ENCODE results near the gene PPP2R5B.

DNA sequence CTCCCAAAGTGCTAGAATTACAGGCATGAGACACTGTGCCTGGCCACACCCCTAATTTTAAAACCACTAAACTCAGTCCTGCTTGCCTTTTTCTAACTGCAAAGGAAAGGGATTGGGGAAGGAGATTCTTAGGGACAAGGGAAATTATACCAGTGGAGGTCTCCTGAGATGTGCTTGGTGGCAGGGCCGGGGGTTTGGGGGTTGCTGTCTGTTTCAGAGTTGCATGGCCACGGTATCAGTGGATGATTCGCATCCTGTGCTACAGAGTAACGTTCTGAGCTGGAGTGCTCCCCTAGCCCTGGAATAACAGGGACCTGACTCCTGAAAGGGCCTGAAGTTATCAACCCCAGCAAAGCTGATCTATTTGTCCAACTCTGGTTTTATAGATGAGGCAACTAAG is 12.1 kb downstream of the PPP2R5B start:
- TF ChIP-seq POLR2A (IDR thresholded peaks at IDR 0.05) = no peak
- TF ChIP-seq, protein P1, sequence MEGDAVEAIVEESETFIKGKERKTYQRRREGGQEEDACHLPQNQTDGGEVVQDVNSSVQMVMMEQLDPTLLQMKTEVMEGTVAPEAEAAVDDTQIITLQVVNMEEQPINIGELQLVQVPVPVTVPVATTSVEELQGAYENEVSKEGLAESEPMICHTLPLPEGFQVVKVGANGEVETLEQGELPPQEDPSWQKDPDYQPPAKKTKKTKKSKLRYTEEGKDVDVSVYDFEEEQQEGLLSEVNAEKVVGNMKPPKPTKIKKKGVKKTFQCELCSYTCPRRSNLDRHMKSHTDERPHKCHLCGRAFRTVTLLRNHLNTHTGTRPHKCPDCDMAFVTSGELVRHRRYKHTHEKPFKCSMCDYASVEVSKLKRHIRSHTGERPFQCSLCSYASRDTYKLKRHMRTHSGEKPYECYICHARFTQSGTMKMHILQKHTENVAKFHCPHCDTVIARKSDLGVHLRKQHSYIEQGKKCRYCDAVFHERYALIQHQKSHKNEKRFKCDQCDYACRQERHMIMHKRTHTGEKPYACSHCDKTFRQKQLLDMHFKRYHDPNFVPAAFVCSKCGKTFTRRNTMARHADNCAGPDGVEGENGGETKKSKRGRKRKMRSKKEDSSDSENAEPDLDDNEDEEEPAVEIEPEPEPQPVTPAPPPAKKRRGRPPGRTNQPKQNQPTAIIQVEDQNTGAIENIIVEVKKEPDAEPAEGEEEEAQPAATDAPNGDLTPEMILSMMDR (IDR thresholded peaks at IDR 0.05) = no peak
